SK-N-SH (cell line): ENCODE results near the gene AFAP1. TPM values are rescaled to one million over a fixed set of nuclear protein-coding genes. Genes with fewer than 3 reads are reported as not detected.

Source experiments
- CTCF ChIA-PET: fragments of 300-600, 350-600 bp; formaldehyde crosslinking; extraction: SDS; loops from one replicate; lab custom pipeline; 2021; lab: Yijun Ruan, JAX
- POLR2A ChIA-PET: fragments of 350-600 bp; sonication (Branson Sonifier 250); formaldehyde crosslinking; extraction: SDS; loops from one replicate; lab custom pipeline; 2020; ENCODE audit warnings: antibody characterized with exemption, inconsistent platforms; lab: Yijun Ruan, JAX
- DNase-seq: peaks from one replicate; pipeline ENCODE4 v3.0.0; 2012
- H2AFZ ChIP-seq: fragments of 200-600 bp; sonication (generic); 2 replicates; pipeline ENCODE4 v1.8.1; 2016; ENCODE audit warnings: antibody characterized with exemption, mild to moderate bottlenecking, low read depth
- H3F3A ChIP-seq: fragments of 200-600 bp; sonication (generic); replicated peaks from 2 replicates; pipeline ENCODE3; 2016; ENCODE audit warnings: antibody characterized with exemption, mild to moderate bottlenecking; ENCODE audit not compliant: insufficient read depth
- H3K27ac ChIP-seq, 2 experiments: fragments of 200-500 bp in 1 of 2; fragments of 200-600 bp in 1 of 2; sonication (Bioruptor generic) in 1 of 2; sonication (generic), shearing (Covaris generic) in 1 of 2; 2 replicates each; pipeline versions ENCODE4 v1.5.1 to v1.6.1; 2014 to 2016; ENCODE audit warnings: low read depth in 2 of 2, inconsistent platforms in 1 of 2, low read length in 1 of 2, mild to moderate bottlenecking in 1 of 2, mixed read lengths in 1 of 2
- H3K27me3 ChIP-seq: fragments of 200-600 bp; sonication (generic), shearing (Covaris generic); 2 replicates; pipeline ENCODE4 v1.6.1; 2016; ENCODE audit warnings: mixed run types; ENCODE audit not compliant: insufficient read depth
- H3K36me3 ChIP-seq, 2 experiments: fragments of 200-500 bp in 1 of 2; fragments of 200-600 bp in 1 of 2; sonication (Bioruptor generic) in 1 of 2; sonication (generic) in 1 of 2; replicated peaks in 1 of 2; 2 replicates each; pipeline versions ENCODE3 to v1.5.1; 2014 to 2016; ENCODE audit warnings: low read length in 1 of 2, mild to moderate bottlenecking in 1 of 2; ENCODE audit not compliant: insufficient read depth in 2 of 2, control insufficient read depth in 1 of 2
- H3K4me1 ChIP-seq, 2 experiments: fragments of 200-500 bp in 1 of 2; fragments of 200-600 bp in 1 of 2; sonication (Bioruptor generic) in 1 of 2; sonication (generic), shearing (Covaris generic) in 1 of 2; 2 replicates each; pipeline versions ENCODE4 v1.5.1 to v1.6.1; 2014 to 2016; ENCODE audit warnings: low read depth in 1 of 2, low read length in 1 of 2, mixed run types in 1 of 2; ENCODE audit not compliant: insufficient read depth in 2 of 2, control insufficient read depth in 1 of 2
- H3K4me2 ChIP-seq: fragments of 200-600 bp; sonication (generic), shearing (Covaris generic); 2 replicates; pipeline ENCODE4 v1.6.1; 2017; ENCODE audit warnings: mixed run types
- H3K4me3 ChIP-seq, 2 experiments: fragments of 200-500 bp in 1 of 2; fragments of 200-600 bp in 1 of 2; sonication (Bioruptor generic) in 1 of 2; sonication (generic), shearing (Covaris generic) in 1 of 2; 2 replicates each; pipeline versions ENCODE4 v1.5.1 to v1.8.1; 2014 to 2016; ENCODE audit warnings: low read depth in 2 of 2, inconsistent platforms in 1 of 2, low read length in 1 of 2, mild to moderate bottlenecking in 1 of 2, mixed read lengths in 1 of 2, moderate library complexity in 1 of 2
- H3K79me2 ChIP-seq: fragments of 200-600 bp; sonication (generic); 2 replicates; pipeline ENCODE4 v1.8.1; 2017; ENCODE audit warnings: mild to moderate bottlenecking; ENCODE audit not compliant: insufficient read depth
- H3K9ac ChIP-seq: fragments of 200-600 bp; sonication (generic); 2 replicates; pipeline ENCODE4 v1.6.1; 2017; ENCODE audit warnings: mixed run types
- H3K9me2 ChIP-seq: fragments of 200-600 bp; sonication (generic); 2 replicates; pipeline ENCODE4 v1.6.1; 2017; ENCODE audit warnings: mixed run types
- H3K9me3 ChIP-seq: fragments of 200-600 bp; sonication (generic); 2 replicates; pipeline ENCODE4 v1.6.1; 2017; ENCODE audit warnings: mixed run types, mild to moderate bottlenecking, moderate library complexity
- H4K20me1 ChIP-seq: fragments of 200-600 bp; sonication (generic); 2 replicates; pipeline ENCODE4 v1.6.1; 2017; ENCODE audit warnings: mild to moderate bottlenecking, mixed run types; ENCODE audit not compliant: insufficient read depth
- EP300 ChIP-seq, 2 experiments: IDR thresholded peaks; 2 replicates each; pipeline versions ENCODE4 v1.4.0 to v1.6.1; 2012; ENCODE audit warnings: borderline replicate concordance in 1 of 2, low read depth in 1 of 2, low read length in 1 of 2
- NRF1 ChIP-seq: IDR thresholded peaks from 2 replicates; pipeline ENCODE4 v1.6.1; 2012; ENCODE audit warnings: low read depth, mild to moderate bottlenecking, low read length
- POLR2AphosphoS5 ChIP-seq: IDR thresholded peaks from 2 replicates; pipeline ENCODE4 v1.6.1; 2012; ENCODE audit warnings: low read depth, low read length
- RAD21 ChIP-seq: IDR thresholded peaks from 2 replicates; pipeline ENCODE4 v1.6.1; 2012; ENCODE audit warnings: mild to moderate bottlenecking, low read length
- RCOR1 ChIP-seq: fragments of 150-350 bp; IDR thresholded peaks from 2 replicates; pipeline ENCODE4 v1.6.1; 2017; ENCODE audit warnings: antibody characterized with exemption, low read length
- SIN3A ChIP-seq: IDR thresholded peaks from 2 replicates; pipeline ENCODE4 v1.6.1; 2012; ENCODE audit warnings: low read depth, mild to moderate bottlenecking, low read length, moderate library complexity, borderline replicate concordance
- TCF12 ChIP-seq: IDR thresholded peaks from 2 replicates; pipeline ENCODE4 v1.4.0; 2012
- WGBS: methylation state at CpG from one replicate; pipeline ENCODE4 v1.1.6; 2017; ENCODE audit warnings: low lambda C conversion rate; 5-methylcytosine and 5-hydroxymethylcytosine counted together
- polyA plus RNA-seq, 3 experiments: library from polyadenylated mRNA; depleted of rRNA; stranded (reverse); fragments of >200 nt; gene quantifications; 2 replicates each; pipeline ENCODE4 v1.2.3, GENCODE V29; 2012

The AFAP1 gene
- polyA plus RNA-seq, 1 of the 3 experiments (the other 2 are of a cell fraction) = 67.9 TPM

GRCh38 chr4:7826909-7827306 lies 112.8 kb downstream of the AFAP1 start:
- POLR2A ChIA-PET = no interaction called here
- no peaks in the 10 kb centered on the region for H3K27me3 ChIP-seq

GRCh38 chr4:7826176-7826908 lies 113.3 kb downstream of the AFAP1 start:
- no peak overlapping the region for H3K9ac ChIP-seq
- no peak overlapping the region for H3K4me3 ChIP-seq
- peaks cover 97% of the 10 kb centered on the region for H3K79me2 ChIP-seq
- peaks cover 44 to 70% of the 10 kb centered on the region in 2 experiments for H3K4me1 ChIP-seq
- TF ChIP-seq RAD21 (no peak), POLR2AphosphoS5 (no peak), RCOR1 (no peak)
- peak overlapping the region; percentile 98 to 99 for H3K27ac ChIP-seq
- POLR2A ChIA-PET = no interaction called here
- no peaks in the 10 kb centered on the region for H3K9me2 ChIP-seq
- peaks cover 47% of the 10 kb centered on the region for H3F3A ChIP-seq
- H3K27me3 ChIP-seq = no peaks in the 10 kb centered on the region
- WGBS = 94% methylated on average over 11 of the region's 12 CpGs
- no peak overlapping the region for H2AFZ ChIP-seq
- H4K20me1 ChIP-seq = no peaks in the 10 kb centered on the region
- no peak overlapping the region for H3K4me2 ChIP-seq
- CTCF ChIA-PET = interaction anchor here (0.9 to 17.8 kb wide), 6 partner anchors 15 to 162 kb away, joined by 3 to 228 read pairs (median 4); no protein-coding TSS in a partner anchor
- DNase-seq = no peak
- peaks cover 36 to 71% of the 10 kb centered on the region in 2 experiments for H3K36me3 ChIP-seq
- no peaks in the 10 kb centered on the region for H3K9me3 ChIP-seq

More at GRCh38 chr4:7826909-7827306, 112.8 kb downstream of the AFAP1 start:
- DNase-seq = no peak
- H3K4me1 ChIP-seq = peaks cover 46 to 70% of the 10 kb centered on the region in 2 experiments
- no peak overlapping the region for H2AFZ ChIP-seq
- no peak overlapping the region for H3K9ac ChIP-seq
- H3K4me2 ChIP-seq = no peak overlapping the region
- H3K9me3 ChIP-seq = no peaks in the 10 kb centered on the region
- peaks cover 49% of the 10 kb centered on the region for H3F3A ChIP-seq
- peak overlapping the region; percentile 98 to 99; a peak in 3 of 4 replicates for H3K27ac ChIP-seq
- H3K79me2 ChIP-seq = peaks cover 97% of the 10 kb centered on the region
- no peaks in the 10 kb centered on the region for H3K9me2 ChIP-seq
- CTCF ChIA-PET = interaction anchor here (0.9 to 17.8 kb wide), 4 partner anchors 15 to 112 kb away, joined by 3 to 228 read pairs (median 4); no protein-coding TSS in a partner anchor
- H3K4me3 ChIP-seq = no peak overlapping the region
- WGBS = 95% methylated on average over 11 of the region's 11 CpGs
- peaks cover 37 to 67% of the 10 kb centered on the region in 2 experiments for H3K36me3 ChIP-seq
- no peaks in the 10 kb centered on the region for H4K20me1 ChIP-seq
- TF ChIP-seq TCF12 (no peak), SIN3A (no peak)

- Histone ChIP-seq H3K27ac (peak overlapping the region; percentile 98 to 99; a peak in 3 of 4 replicates), H3K9ac (no peak overlapping the region), H3K4me3 (no peak overlapping the region), H3K9me2 (no peaks in the 10 kb centered on the region), H3K4me1 (peaks cover 34 to 79% of the 10 kb centered on the region in 2 experiments), H3K4me2 (no peak overlapping the region), H3K79me2 (peaks cover 97% of the 10 kb centered on the region), H4K20me1 (no peaks in the 10 kb centered on the region), H3F3A (peaks cover 34% of the 10 kb centered on the region), H3K36me3 (peaks cover 36 to 64% of the 10 kb centered on the region in 2 experiments), H3K27me3 (no peaks in the 10 kb centered on the region), H3K9me3 (no peaks in the 10 kb centered on the region), H2AFZ (no peak overlapping the region)
- CTCF ChIA-PET = interaction anchor here (0.8 to 17.8 kb wide), 7 partner anchors 19 to 162 kb away, joined by 3 to 228 read pairs (median 5); no protein-coding TSS in a partner anchor
- 57% methylated on average over 5 of the region's 5 CpGs for WGBS
- POLR2A ChIA-PET = no interaction called here
- TF ChIP-seq EP300 (IDR thresholded peaks at IDR 0.05; ENCODE audit: borderline replicate concordance in 1 of 2, low read depth in 1 of 2, low read length in 1 of 2) (peak in 1 of 2 experiments; percentile 70; a peak in 2 of 4 replicates), TCF12 (peak; percentile 31; the same call in 1 of the 2 replicates), POLR2AphosphoS5 (peak; percentile 30; the same call in 1 of the 2 replicates), NRF1 (no peak)
- DNase-seq = no peak
These were observed 115.4 kb downstream of the AFAP1 start for GRCh38 chr4:7824218-7824617.
